GM21619 (cell line): Measurements from ENCODE around the gene MAPK1IP1L.
A peak's percentile ranks its signal among the peaks of the same experiment; 100 is the strongest.

Experiments
- ATAC-seq: cut with Tn5 transposase; IDR thresholded peaks from one replicate; pipeline ENCODE4 v1.9.1; 2021; ENCODE audit not compliant: unreplicated experiment

MAPK1IP1L gene

GRCh38 chr14:55094292-55095157, 43.1 kb downstream of the MAPK1IP1L start:
- no peak for ATAC-seq

GRCh38 chr14:55097881-55098560, 46.6 kb downstream of the MAPK1IP1L start:
- peak; percentile 55 for ATAC-seq

- no peak for ATAC-seq
Observed at GRCh38 chr14:55098561-55098898, 47.1 kb downstream of the MAPK1IP1L start.

- no peak for ATAC-seq
Observed at GRCh38 chr14:55099756-55100155, 48.3 kb downstream of the MAPK1IP1L start.

GRCh38 chr14:55101698-55102097, 50.3 kb downstream of the MAPK1IP1L start:
- no peak for ATAC-seq

- peak; percentile 70 for ATAC-seq
Observed at GRCh38 chr14:55102141-55102621, 50.7 kb downstream of the MAPK1IP1L start.

- ATAC-seq: peak; percentile 36
Observed at GRCh38 chr14:55103005-55103640, 51.7 kb downstream of the MAPK1IP1L start.

- no peak for ATAC-seq
Observed at GRCh38 chr14:55103971-55104954, 52.8 kb downstream of the MAPK1IP1L start.

- ATAC-seq: no peak
Observed at GRCh38 chr14:55105991-55106390, 54.5 kb downstream of the MAPK1IP1L start.

- ATAC-seq: peak; percentile 63
Observed at GRCh38 chr14:55107766-55108554, 56.5 kb downstream of the MAPK1IP1L start.

- ATAC-seq: no peak
Observed at GRCh38 chr14:55109836-55110235, 58.4 kb downstream of the MAPK1IP1L start.

GRCh38 chr14:55111122-55111708, 59.8 kb downstream of the MAPK1IP1L start:
- no peak for ATAC-seq

GRCh38 chr14:55114720-55115119, 63.3 kb downstream of the MAPK1IP1L start:
- no peak for ATAC-seq

- no peak for ATAC-seq
Observed at GRCh38 chr14:55115460-55115859, 64.0 kb downstream of the MAPK1IP1L start.

GRCh38 chr14:55115861-55116245, 64.4 kb downstream of the MAPK1IP1L start:
- no peak for ATAC-seq

- no peak for ATAC-seq
Observed at GRCh38 chr14:55116246-55117030, 65.0 kb downstream of the MAPK1IP1L start.

- ATAC-seq: no peak
Observed at GRCh38 chr14:55117803-55118441, 66.5 kb downstream of the MAPK1IP1L start.

- ATAC-seq: no peak
Observed at GRCh38 chr14:55118761-55119160, 67.3 kb downstream of the MAPK1IP1L start.
